Hypothalamus (tissue), 51 donors: ENCODE data around the gene CYP2A13.
"Not testable (repeated sequence)": the region's sequence is repeated elsewhere in the genome, so short reads cannot be mapped to it uniquely, and the experiment has no call there.

Experiments
- DNase-seq, 51 donors: peaks; one replicate each; lab custom pipeline; 2025; lab: John Stamatoyannopoulos, UW

CYP2A13 gene, protein sequence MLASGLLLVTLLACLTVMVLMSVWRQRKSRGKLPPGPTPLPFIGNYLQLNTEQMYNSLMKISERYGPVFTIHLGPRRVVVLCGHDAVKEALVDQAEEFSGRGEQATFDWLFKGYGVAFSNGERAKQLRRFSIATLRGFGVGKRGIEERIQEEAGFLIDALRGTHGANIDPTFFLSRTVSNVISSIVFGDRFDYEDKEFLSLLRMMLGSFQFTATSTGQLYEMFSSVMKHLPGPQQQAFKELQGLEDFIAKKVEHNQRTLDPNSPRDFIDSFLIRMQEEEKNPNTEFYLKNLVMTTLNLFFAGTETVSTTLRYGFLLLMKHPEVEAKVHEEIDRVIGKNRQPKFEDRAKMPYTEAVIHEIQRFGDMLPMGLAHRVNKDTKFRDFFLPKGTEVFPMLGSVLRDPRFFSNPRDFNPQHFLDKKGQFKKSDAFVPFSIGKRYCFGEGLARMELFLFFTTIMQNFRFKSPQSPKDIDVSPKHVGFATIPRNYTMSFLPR

DNA sequence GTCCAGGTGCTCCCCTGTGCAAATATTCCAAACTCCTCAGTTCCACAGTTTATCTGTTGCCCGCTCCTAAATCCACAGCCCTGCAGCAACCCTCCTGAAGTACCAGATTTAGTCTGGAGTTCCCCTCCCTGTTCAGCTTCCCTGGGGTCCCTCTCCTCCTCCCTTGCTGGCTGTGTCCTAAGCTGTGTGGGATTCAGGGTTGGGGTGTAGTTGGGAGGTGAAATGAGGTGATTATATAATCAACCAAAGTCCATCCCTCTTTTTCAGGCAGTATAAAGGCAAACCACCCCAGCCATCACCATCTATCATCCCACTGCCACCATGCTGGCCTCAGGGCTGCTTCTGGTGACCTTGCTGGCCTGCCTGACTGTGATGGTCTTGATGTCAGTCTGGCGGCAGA is at the start of gene CYP2A13:
CYP2A13 (plus strand) TSS at position 301 of the 400 bp plus-strand sequence; CDS start at position 322, 21 bp downstream.
- no peak for DNase-seq

GRCh38 chr19:41039806-41040205 is 48.4 kb upstream of the CYP2A13 start:
- DNase-seq = no peak

GRCh38 chr19:41045095-41045494 is 43.2 kb upstream of the CYP2A13 start:
- DNase-seq = not testable (repeated sequence)

- DNase-seq = no peak
These were observed 37.8 kb upstream of the CYP2A13 start for GRCh38 chr19:41050426-41050825.

DNA sequence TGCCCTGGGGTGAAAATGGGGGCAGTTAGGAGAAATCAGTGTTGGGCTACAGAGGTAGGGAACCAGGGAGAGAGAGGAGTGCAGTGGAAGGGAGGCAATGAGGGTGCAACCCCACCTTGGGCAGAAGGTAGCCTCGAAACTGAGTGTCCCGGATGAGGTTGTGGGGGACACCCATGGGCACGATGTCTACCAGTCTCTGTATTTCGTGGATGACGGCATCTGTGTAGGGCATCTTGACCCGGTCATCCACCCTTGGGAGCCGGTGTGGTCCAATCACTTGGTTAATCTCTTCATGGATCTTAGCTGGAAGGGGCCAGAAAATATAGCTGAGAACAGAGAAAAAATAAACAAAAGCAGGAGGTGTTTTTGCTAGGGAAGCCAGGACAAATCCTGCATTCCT is 36.1 kb upstream of the CYP2A13 start:
- not testable (repeated sequence) for DNase-seq

- not testable (repeated sequence) for DNase-seq
These were observed 34.9 kb upstream of the CYP2A13 start for GRCh38 chr19:41053331-41053730.

- DNase-seq = no peak
These were observed 23.2 kb upstream of the CYP2A13 start for GRCh38 chr19:41064974-41065569.

GRCh38 chr19:41076286-41076685 is 12.0 kb upstream of the CYP2A13 start:
- no peak for DNase-seq

GRCh38 chr19:41083516-41083915 is 4.7 kb upstream of the CYP2A13 start:
- no peak for DNase-seq

GRCh38 chr19:41085748-41086415 is 2.4 kb upstream of the CYP2A13 start:
- no peak for DNase-seq

DNA sequence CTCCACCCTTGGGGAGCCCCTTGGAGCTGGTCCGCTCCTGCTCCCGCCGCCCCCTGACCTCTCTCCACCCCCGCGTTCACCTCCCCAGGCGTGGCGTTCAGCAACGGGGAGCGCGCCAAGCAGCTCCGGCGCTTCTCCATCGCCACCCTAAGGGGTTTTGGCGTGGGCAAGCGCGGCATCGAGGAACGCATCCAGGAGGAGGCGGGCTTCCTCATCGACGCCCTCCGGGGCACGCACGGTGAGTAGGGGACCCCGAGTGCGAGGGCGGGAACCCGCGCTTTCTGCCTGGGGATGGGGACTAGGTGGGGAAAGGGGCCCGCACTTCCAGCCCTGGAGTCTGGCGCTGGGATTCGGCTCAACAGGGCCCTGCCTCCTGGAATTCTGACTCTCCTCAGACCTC is 1.7 kb downstream of the CYP2A13 start:
- DNase-seq = no peak

DNA sequence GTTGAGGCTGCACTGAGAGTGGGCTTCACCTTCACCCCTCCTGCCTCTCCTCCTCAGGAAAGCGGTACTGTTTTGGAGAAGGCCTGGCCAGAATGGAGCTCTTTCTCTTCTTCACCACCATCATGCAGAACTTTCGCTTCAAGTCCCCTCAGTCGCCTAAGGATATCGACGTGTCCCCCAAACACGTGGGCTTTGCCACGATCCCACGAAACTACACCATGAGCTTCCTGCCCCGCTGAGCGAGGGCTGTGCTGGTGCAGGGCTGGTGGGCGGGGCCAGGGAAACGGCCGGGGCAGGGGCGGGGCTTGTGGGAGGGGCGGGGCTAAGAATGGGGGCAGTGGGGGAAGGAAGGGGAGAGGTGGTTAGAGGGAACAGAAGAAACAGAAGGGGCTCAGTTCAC is 7.5 kb downstream of the CYP2A13 start:
- no peak for DNase-seq

DNA sequence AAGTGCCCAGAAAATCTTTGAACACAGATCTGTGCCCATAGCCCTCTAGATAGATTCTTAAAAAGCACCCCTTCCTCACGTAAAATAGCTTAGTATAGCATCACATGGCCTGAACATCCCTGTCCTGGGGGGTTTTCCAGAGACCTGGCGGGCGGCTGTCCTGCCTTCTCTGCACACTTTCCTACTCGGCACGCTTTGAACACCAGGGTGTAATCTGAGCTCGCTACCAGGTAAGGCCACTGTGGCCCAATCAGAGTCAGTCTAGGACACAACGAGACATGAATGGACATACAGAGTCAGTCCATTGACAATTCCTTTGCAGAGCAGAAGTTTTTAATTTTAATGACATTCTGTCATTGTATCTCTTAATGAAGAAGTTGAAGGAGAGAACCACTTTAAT is 8.1 kb downstream of the CYP2A13 start:
- no peak for DNase-seq

DNA sequence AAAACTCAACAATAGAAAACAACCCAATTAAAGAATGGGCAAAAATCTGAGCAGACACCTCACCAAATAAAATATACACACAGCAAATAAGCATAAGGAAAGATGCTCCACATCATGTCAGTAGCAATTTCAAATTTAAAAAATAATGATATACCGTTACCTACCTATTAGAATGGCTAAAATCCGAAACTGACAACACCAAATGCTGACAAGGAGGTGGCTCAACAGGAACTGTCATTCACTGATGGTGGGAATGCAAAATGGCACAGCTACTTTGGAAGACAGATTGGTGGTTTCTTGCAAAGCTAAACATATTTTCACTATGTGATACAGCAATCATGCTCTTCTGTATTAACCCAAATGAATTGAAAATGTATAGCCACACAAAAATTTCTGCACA is 9.1 kb downstream of the CYP2A13 start:
- no peak for DNase-seq

DNA sequence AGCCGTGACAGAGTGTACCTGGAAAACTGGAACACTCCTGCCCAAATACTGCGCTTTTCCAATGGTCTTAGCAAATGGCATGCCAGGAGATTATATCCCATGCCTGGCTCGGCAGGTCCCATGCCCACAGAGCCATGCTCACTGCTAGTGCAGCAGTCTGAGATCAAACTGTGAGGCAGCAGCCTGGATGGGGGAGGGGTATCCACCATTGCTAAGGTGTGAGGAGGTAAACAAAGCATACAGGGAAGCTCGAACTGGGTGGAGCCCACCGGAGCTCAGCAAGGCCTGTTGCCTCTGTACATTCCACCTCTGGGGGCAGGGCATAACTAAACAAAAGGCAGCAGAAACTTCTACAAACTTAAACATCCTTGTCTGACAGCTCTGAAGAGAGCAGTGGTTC is 10.5 kb downstream of the CYP2A13 start:
- DNase-seq = no peak

- not testable (repeated sequence) for DNase-seq
These were observed 14.0 kb downstream of the CYP2A13 start for GRCh38 chr19:41102210-41102609.

DNA sequence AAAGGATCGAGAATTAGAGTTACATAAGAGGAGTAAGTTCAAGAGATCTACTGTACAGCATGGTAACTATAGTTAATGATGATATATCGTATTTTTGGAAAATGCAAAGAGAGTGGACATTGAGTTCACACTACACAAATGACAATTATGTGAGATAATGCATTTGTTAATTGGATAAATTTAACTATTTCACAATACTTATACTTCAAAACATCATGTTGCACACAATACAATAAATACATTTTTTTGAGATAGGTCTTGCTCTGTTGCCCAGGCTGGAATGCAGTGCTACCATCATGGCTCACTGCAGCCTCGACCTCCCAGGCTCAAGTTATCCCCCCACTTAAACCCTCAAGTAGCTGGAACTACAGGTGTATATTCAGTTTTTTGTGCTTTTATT is 17.9 kb downstream of the CYP2A13 start:
- DNase-seq = no peak

DNA sequence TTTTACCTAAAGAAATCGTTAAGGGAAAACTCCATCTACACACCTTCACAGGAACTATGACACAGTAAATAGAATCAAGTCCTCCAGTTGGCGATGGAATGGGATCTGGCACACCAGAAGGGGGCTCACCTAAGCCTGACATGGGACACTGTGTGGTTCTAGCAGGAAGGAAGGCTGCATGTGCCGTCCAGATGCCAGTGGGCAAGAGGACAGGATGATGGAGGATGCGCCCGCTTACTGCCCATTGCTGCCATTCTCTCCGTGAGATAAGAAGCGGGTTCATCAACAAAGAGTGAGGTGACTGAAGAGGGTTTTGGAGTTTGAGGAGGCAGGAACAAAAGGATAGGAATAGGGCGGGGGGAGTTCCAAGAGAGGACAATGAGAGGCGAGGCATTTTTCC is 23.0 kb downstream of the CYP2A13 start:
- DNase-seq = no peak

DNA sequence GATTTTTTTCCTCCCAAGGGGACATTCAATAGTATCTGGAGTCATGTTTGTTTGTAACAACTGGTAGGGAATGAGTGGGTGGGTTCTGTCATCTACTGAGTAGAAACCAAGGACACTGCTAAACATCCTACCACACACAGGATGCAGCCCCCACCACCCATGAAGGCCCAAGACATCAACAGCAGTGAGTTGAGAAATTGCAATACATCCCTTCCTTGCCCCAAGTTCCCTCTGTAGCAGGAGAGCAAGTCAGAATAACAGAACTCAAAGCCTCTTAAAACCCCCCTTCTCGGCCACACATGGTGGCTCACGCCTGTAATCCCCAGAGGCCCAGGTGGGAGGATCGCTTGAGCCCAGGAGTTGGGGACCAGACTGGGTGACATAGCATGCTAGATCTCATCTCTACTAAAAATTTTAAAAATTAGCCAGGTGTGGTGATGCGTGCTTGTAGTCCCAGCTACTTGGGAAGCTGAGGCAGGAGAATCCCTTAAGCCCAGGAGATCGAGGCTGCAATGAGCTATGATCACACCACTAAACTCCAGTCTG is 23.6 kb downstream of the CYP2A13 start:
- no peak for DNase-seq

DNA sequence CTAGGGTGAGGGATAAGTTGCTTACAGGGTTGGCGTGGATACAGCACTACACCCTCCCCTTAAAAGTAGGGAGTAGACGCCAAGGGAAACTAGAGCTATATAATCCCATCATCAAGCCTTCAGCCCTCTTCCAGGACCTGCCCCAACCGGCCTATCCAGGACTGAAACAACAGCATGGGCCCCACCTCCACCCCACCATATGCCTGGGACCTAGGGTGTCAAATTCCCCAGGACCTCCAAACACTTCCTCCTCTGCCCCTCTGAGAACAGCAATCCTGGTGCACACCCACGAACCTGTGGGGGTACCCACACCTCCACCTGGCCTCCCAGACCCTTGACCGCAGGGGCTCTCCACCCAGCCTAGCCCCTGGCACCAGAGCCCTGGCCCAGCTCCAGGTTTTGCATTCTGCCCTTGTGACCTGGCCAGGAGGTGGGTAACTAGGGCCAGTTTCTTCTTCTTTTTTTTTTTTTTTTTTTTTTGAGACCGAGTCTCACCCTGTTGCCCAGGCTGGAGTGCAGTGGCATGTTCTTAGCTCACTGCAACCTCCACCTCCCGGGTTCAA is 24.6 kb downstream of the CYP2A13 start:
- DNase-seq = no peak

- no peak for DNase-seq
These were observed 25.9 kb downstream of the CYP2A13 start, which contains the start of gene CYP2F1 for GRCh38 chr19:41114132-41114531. CYP2F1 (plus strand) TSS chr19:41114432; CDS start chr19:41116189, 1,757 bp downstream.
